ENCODE data around the gene CYBC1. TPM values are rescaled to one million over a fixed set of nuclear protein-coding genes. Genes with fewer than 3 reads are reported as not detected.

The CYBC1 gene
- total and polyA plus RNA-seq, 5 experiments from 2014 or later: 133 to 213 (median 149) TPM

GRCh38 chr17:82438401-82439193 lies 12.0 kb downstream of the CYBC1 start:
- Mint-ChIP-seq H3K4me3 (no peak overlapping the region), H3K36me3 (peaks cover 0 to 14% (median 0%) of the 10 kb centered on the region in 3 donors), H3K9me3 (no peaks in the 10 kb centered on the region), H3K27me3 (no peaks in the 10 kb centered on the region), H3K4me1 (peaks cover 2 to 35% (median 14%) of the 10 kb centered on the region in 4 donors), H3K27ac (peak overlapping the region in 3 of 10 donors; percentile 2 to 61 (median 18))
- ATAC-seq: no peak
- POLR2A ChIA-PET: interaction anchor here (1.0 to 2.0 kb wide), 4 partner anchors 11 to 20 kb away, joined by 3 to 9 read pairs (median 4); partner anchors contain the start of gene NARF
- DNase-seq: peak in 1 of 10 donors; percentile 23

GRCh38 chr17:82437325-82437668 lies 13.3 kb downstream of the CYBC1 start:
- H3K9me3 Mint-ChIP-seq: no peaks in the 10 kb centered on the region
- ATAC-seq (no peak), DNase-seq (peak in 1 of 10 donors; percentile 35)
- no peak overlapping the region for H3K4me3 Mint-ChIP-seq
- peaks cover 0 to 5% (median 0%) of the 10 kb centered on the region in 3 donors for H3K36me3 Mint-ChIP-seq
- peaks cover 2 to 39% (median 12%) of the 10 kb centered on the region in 4 donors for H3K4me1 Mint-ChIP-seq
- H3K27me3 Mint-ChIP-seq: no peaks in the 10 kb centered on the region
- peak overlapping the region in 2 of 10 donors; percentile 28 to 61 for H3K27ac Mint-ChIP-seq
- POLR2A ChIA-PET: interaction anchor here (1.1 to 2.0 kb wide), 2 partner anchors 12 to 20 kb away, joined by 3 to 9 read pairs; no protein-coding TSS in a partner anchor

GRCh38 chr17:82436601-82437324 lies 13.8 kb downstream of the CYBC1 start:
- Mint-ChIP-seq H3K27ac (peak overlapping the region in 2 of 10 donors; percentile 22 to 53), H3K36me3 (peaks cover 0 to 7% (median 0%) of the 10 kb centered on the region in 3 donors), H3K27me3 (no peaks in the 10 kb centered on the region), H3K4me3 (no peak overlapping the region), H3K4me1 (peaks cover 2 to 38% (median 12%) of the 10 kb centered on the region in 4 donors), H3K9me3 (no peaks in the 10 kb centered on the region)
- ATAC-seq (no peak), DNase-seq (peak in 1 of 10 donors; percentile 55)
- POLR2A ChIA-PET: interaction anchor here (1.0 to 2.0 kb wide), 2 partner anchors 13 kb away, joined by 3 to 9 read pairs; no protein-coding TSS in a partner anchor

GRCh38 chr17:82435601-82436583 lies 14.7 kb downstream of the CYBC1 start:
- peak overlapping the region in 2 of 10 donors; percentile 22 to 53 for H3K27ac Mint-ChIP-seq
- POLR2A ChIA-PET: interaction anchor here (0.6 to 1.3 kb wide), 4 partner anchors 13 to 86 kb away, joined by 3 to 5 read pairs (median 4); no protein-coding TSS in a partner anchor
- DNase-seq: peak in 1 of 10 donors; percentile 50
- H3K4me1 Mint-ChIP-seq: peaks cover 2 to 36% (median 12%) of the 10 kb centered on the region in 4 donors
- H3K36me3 Mint-ChIP-seq: peaks cover 0 to 16% (median 0%) of the 10 kb centered on the region in 3 donors
- ATAC-seq: no peak
- H3K27me3 Mint-ChIP-seq: no peaks in the 10 kb centered on the region
- no peaks in the 10 kb centered on the region for H3K9me3 Mint-ChIP-seq
- no peak overlapping the region for H3K4me3 Mint-ChIP-seq

GRCh38 chr17:82435103-82435502 lies 15.4 kb downstream of the CYBC1 start:
- H3K4me3 Mint-ChIP-seq: no peak overlapping the region
- no peaks in the 10 kb centered on the region for H3K9me3 Mint-ChIP-seq
- H3K27ac Mint-ChIP-seq: peak overlapping the region in 2 of 10 donors; percentile 25 to 62
- ATAC-seq (no peak), DNase-seq (peak in 1 of 10 donors; percentile 19)
- peaks cover 0 to 20% (median 0%) of the 10 kb centered on the region in 3 donors for H3K36me3 Mint-ChIP-seq
- H3K27me3 Mint-ChIP-seq: no peaks in the 10 kb centered on the region
- peaks cover under 1 to 37% (median 13%) of the 10 kb centered on the region in 4 donors for H3K4me1 Mint-ChIP-seq
- POLR2A ChIA-PET: interaction anchor here (1.3 to 1.4 kb wide), 2 partner anchors 14 to 16 kb away, joined by 3 read pairs; no protein-coding TSS in a partner anchor

- POLR2A ChIA-PET: interaction anchor here (1.4 kb wide), 1 partner anchor 15 kb away, joined by 3 read pairs; no protein-coding TSS in a partner anchor
- no peaks in the 10 kb centered on the region for H3K27me3 Mint-ChIP-seq
- peaks cover 8 to 43% (median 22%) of the 10 kb centered on the region in 4 donors for H3K4me1 Mint-ChIP-seq
- H3K4me3 Mint-ChIP-seq: peak overlapping the region in 1 of 10 donors; percentile 19
- peak in 4 of 10 donors; percentile 18 to 33 (median 24) for DNase-seq
- ATAC-seq: peak; percentile 72 to 75
- H3K9me3 Mint-ChIP-seq: no peaks in the 10 kb centered on the region
- peaks cover 0 to 29% (median 0%) of the 10 kb centered on the region in 3 donors for H3K36me3 Mint-ChIP-seq
- H3K27ac Mint-ChIP-seq: peak overlapping the region in 6 of 10 donors; percentile 24 to 74 (median 32)
These were observed 16.4 kb downstream of the CYBC1 start for GRCh38 chr17:82434216-82434565.

- Mint-ChIP-seq H3K4me1 (peaks cover 8 to 48% (median 24%) of the 10 kb centered on the region in 4 donors), H3K9me3 (no peaks in the 10 kb centered on the region), H3K36me3 (peaks cover 0 to 32% (median 0%) of the 10 kb centered on the region in 3 donors), H3K4me3 (no peak overlapping the region), H3K27me3 (no peaks in the 10 kb centered on the region), H3K27ac (peak overlapping the region in 3 of 10 donors; percentile 17 to 71 (median 36))
- POLR2A ChIA-PET: interaction anchor here (1.4 kb wide), 2 partner anchors 15 kb away, joined by 3 to 6 read pairs; no protein-coding TSS in a partner anchor
- ATAC-seq (no peak), DNase-seq (no peak)
These were observed 16.9 kb downstream of the CYBC1 start for GRCh38 chr17:82433560-82434215.

GRCh38 chr17:82432017-82432416 lies 18.5 kb downstream of the CYBC1 start:
- Mint-ChIP-seq H3K27me3 (no peaks in the 10 kb centered on the region), H3K4me3 (no peak overlapping the region), H3K4me1 (peaks cover 11 to 48% (median 23%) of the 10 kb centered on the region in 4 donors), H3K36me3 (peaks cover 0 to 29% (median 0%) of the 10 kb centered on the region in 3 donors), H3K9me3 (no peaks in the 10 kb centered on the region), H3K27ac (no peak overlapping the region)
- DNase-seq: no peak
- no peak for ATAC-seq
- POLR2A ChIA-PET: no interaction called here

- DNase-seq (no peak), ATAC-seq (no peak)
- H3K4me3 Mint-ChIP-seq: peak overlapping the region in 2 of 10 donors; percentile 25 to 55
- no peaks in the 10 kb centered on the region for H3K9me3 Mint-ChIP-seq
- peak overlapping the region in 6 of 10 donors; percentile 35 to 91 (median 63) for H3K27ac Mint-ChIP-seq
- peaks cover 0 to 29% (median 0%) of the 10 kb centered on the region in 3 donors for H3K36me3 Mint-ChIP-seq
- POLR2A ChIA-PET: interaction anchor here (1.4 kb wide), 1 partner anchor 11 kb away, joined by 4 read pairs; no protein-coding TSS in a partner anchor
- H3K27me3 Mint-ChIP-seq: no peaks in the 10 kb centered on the region
- peaks cover 13 to 41% (median 25%) of the 10 kb centered on the region in 4 donors for H3K4me1 Mint-ChIP-seq
These were observed 20.7 kb downstream of the CYBC1 start for GRCh38 chr17:82429824-82430223.

- Mint-ChIP-seq H3K4me1 (peaks cover 16 to 34% (median 24%) of the 10 kb centered on the region in 4 donors), H3K9me3 (no peaks in the 10 kb centered on the region), H3K27ac (no peak overlapping the region), H3K4me3 (no peak overlapping the region), H3K27me3 (no peaks in the 10 kb centered on the region), H3K36me3 (peaks cover 0 to 31% (median 0%) of the 10 kb centered on the region in 3 donors)
- POLR2A ChIA-PET: interaction anchor here (0.6 to 1.4 kb wide), 2 partner anchors 21 to 52 kb away, joined by 3 to 4 read pairs; no protein-coding TSS in a partner anchor
- DNase-seq (no peak), ATAC-seq (no peak)
These were observed 22.0 kb downstream of the CYBC1 start for GRCh38 chr17:82428546-82428945.

- no peak overlapping the region for H3K4me3 Mint-ChIP-seq
- POLR2A ChIA-PET: no interaction called here
- peak overlapping the region in 1 of 10 donors; percentile 90 for H3K27ac Mint-ChIP-seq
- H3K4me1 Mint-ChIP-seq: peaks cover 13 to 33% (median 29%) of the 10 kb centered on the region in 4 donors
- DNase-seq (no peak), ATAC-seq (no peak)
- no peaks in the 10 kb centered on the region for H3K9me3 Mint-ChIP-seq
- H3K36me3 Mint-ChIP-seq: peaks cover 0 to 47% (median 12%) of the 10 kb centered on the region in 3 donors
- no peaks in the 10 kb centered on the region for H3K27me3 Mint-ChIP-seq
These were observed 25.7 kb downstream of the CYBC1 start for GRCh38 chr17:82424863-82425159.

All from naive thymus-derived CD8-positive, alpha-beta T cell (primary cell).